ENCODE measurements around the gene GRIK1. TPM values are rescaled to one million over a fixed set of nuclear protein-coding genes. Genes with fewer than 3 reads are reported as not detected.

Gene GRIK1
- polyA plus RNA-seq, 3 donors = not detected

- Histone ChIP-seq H4K20me1 (ENCODE audit: insufficient read depth, low read length) (no peaks in the 10 kb centered on the region), H3K4me2 (replicated peaks; ENCODE audit: extremely low read depth, low read length, poor library complexity, severe bottlenecking) (no peak overlapping the region), H3K36me3 (replicated peaks in 1 of 2; ENCODE audit: control insufficient read depth in 1 of 2, insufficient read depth in 2 of 2, low read length in 2 of 2) (no peaks in the 10 kb centered on the region), H2AFZ (ENCODE audit: insufficient read depth, low read depth, low read length, poor library complexity, severe bottlenecking) (no peak overlapping the region), H3K27ac (ENCODE audit: low read depth in 1 of 2, low read length in 2 of 2) (no peak overlapping the region), H3K79me2 (ENCODE audit: insufficient read depth, low read length) (no peaks in the 10 kb centered on the region), H3K4me3 (replicated peaks in 1 of 3; ENCODE audit: low read depth in 2 of 3, low read length in 3 of 3) (no peak overlapping the region), H3K9ac (ENCODE audit: insufficient read depth, low read length, poor library complexity, severe bottlenecking) (no peak overlapping the region), H3K9me3 (replicated peaks in 1 of 2; ENCODE audit: control insufficient read depth in 1 of 2, insufficient read depth in 1 of 2, low read length in 2 of 2) (no peaks in the 10 kb centered on the region), H3K27me3 (ENCODE audit: control insufficient read depth in 2 of 2, insufficient read depth in 2 of 2, low read length in 2 of 2) (no peaks in the 10 kb centered on the region), H3K4me1 (ENCODE audit: control insufficient read depth in 1 of 2, insufficient read depth in 2 of 2, low read length in 2 of 2) (peaks cover 7 to 11% of the 10 kb centered on the region in 2 donors)
- H3K27me3 Mint-ChIP-seq (ENCODE audit: low read depth in 3 of 3) = peaks cover 0 to 3% (median 0%) of the 10 kb centered on the region in 3 donors
- intact Hi-C loops (cut with micrococcal nuclease) = no loop called here
- DNase-seq = no peak
- TF ChIP-seq CTCF (IDR thresholded peaks at IDR 0.05) = no peak
- H3K36me3 Mint-ChIP-seq = peaks cover 0 to 2% of the 10 kb centered on the region in 2 donors
- no peak overlapping the region for H3K27ac Mint-ChIP-seq
- peaks cover 0 to 7% (median 4%) of the 10 kb centered on the region in 7 donors for H3K9me3 Mint-ChIP-seq
- peaks cover 8% of the 10 kb centered on the region for H3K4me1 Mint-ChIP-seq
- no peak overlapping the region for H3K4me3 Mint-ChIP-seq
- WGBS (ENCODE audit: insufficient coverage) = no CpG with 5 or more reads among the region's 3 CpGs
Observed at GRCh38 chr21:29682800-29683199, 257.0 kb downstream of the GRIK1 start.

- Histone ChIP-seq H3K4me2 (replicated peaks; ENCODE audit: extremely low read depth, low read length, poor library complexity, severe bottlenecking) (no peak overlapping the region), H3K9me3 (replicated peaks in 1 of 2; ENCODE audit: control insufficient read depth in 1 of 2, insufficient read depth in 1 of 2, low read length in 2 of 2) (no peaks in the 10 kb centered on the region), H4K20me1 (ENCODE audit: insufficient read depth, low read length) (no peaks in the 10 kb centered on the region), H3K9ac (ENCODE audit: insufficient read depth, low read length, poor library complexity, severe bottlenecking) (no peak overlapping the region), H3K4me1 (ENCODE audit: control insufficient read depth in 1 of 2, insufficient read depth in 2 of 2, low read length in 2 of 2) (peaks cover 0 to 2% of the 10 kb centered on the region in 2 donors), H3K4me3 (replicated peaks in 1 of 3; ENCODE audit: low read depth in 2 of 3, low read length in 3 of 3) (no peak overlapping the region), H3K27me3 (ENCODE audit: control insufficient read depth in 2 of 2, insufficient read depth in 2 of 2, low read length in 2 of 2) (no peaks in the 10 kb centered on the region), H2AFZ (ENCODE audit: insufficient read depth, low read depth, low read length, poor library complexity, severe bottlenecking) (no peak overlapping the region), H3K36me3 (replicated peaks in 1 of 2; ENCODE audit: control insufficient read depth in 1 of 2, insufficient read depth in 2 of 2, low read length in 2 of 2) (no peaks in the 10 kb centered on the region), H3K27ac (ENCODE audit: low read depth in 1 of 2, low read length in 2 of 2) (no peak overlapping the region), H3K79me2 (ENCODE audit: insufficient read depth, low read length) (no peaks in the 10 kb centered on the region)
- no peaks in the 10 kb centered on the region for H3K4me1 Mint-ChIP-seq
- WGBS (ENCODE audit: insufficient coverage) = 67% methylated on average over 1 of the region's 4 CpGs
- H3K9me3 Mint-ChIP-seq = peaks cover 0 to 7% (median 4%) of the 10 kb centered on the region in 7 donors
- TF ChIP-seq CTCF (IDR thresholded peaks at IDR 0.05) = no peak
- no peak for DNase-seq
- peaks cover 0 to 3% (median 0%) of the 10 kb centered on the region in 3 donors for H3K27me3 Mint-ChIP-seq (ENCODE audit: low read depth in 3 of 3)
- no peaks in the 10 kb centered on the region for H3K36me3 Mint-ChIP-seq
- intact Hi-C loops (cut with micrococcal nuclease) = no loop called here
- no peak overlapping the region for H3K4me3 Mint-ChIP-seq
- no peak overlapping the region for H3K27ac Mint-ChIP-seq
Observed at GRCh38 chr21:29680273-29680672, 259.5 kb downstream of the GRIK1 start.
